Naive thymus-derived CD8-positive, alpha-beta T cell (primary cell): ENCODE results near the gene PACS1. TPM values are rescaled to one million over a fixed set of nuclear protein-coding genes. Genes with fewer than 3 reads are reported as not detected.
"Not testable (repeated sequence)": the region's sequence is repeated elsewhere in the genome, so short reads cannot be mapped to it uniquely, and the experiment has no call there.

Source experiments
- ATAC-seq, 2 donors: fragments of 150-1000 bp; cut with Tn5 transposase in 1 of 2; sonication (Bioruptor Pico), chemical (Tn5 transposase) in 1 of 2; 1 replicate in 1 of 2; 2 replicates in 1 of 2; pipeline ENCODE4 v1.10.0; 2021; ENCODE audit warnings: mild to moderate bottlenecking in 2 of 2, moderate library complexity in 2 of 2
- POLR2A ChIA-PET: fragments of 350-600 bp; sonication (Branson Sonifier 250); formaldehyde crosslinking; loops from one replicate; lab custom pipeline; 2021; ENCODE audit warnings: antibody characterized with exemption; lab: Charles Lee
- DNase-seq, 10 donors: peaks; one replicate each; pipeline versions ENCODE4 v3.0.0 to v3.0.0-alpha.2; 2020 to 2022
- H3K27ac Mint-ChIP-seq, 10 donors: one replicate each; pipeline ENCODE4 v1.8.0; 2020 to 2022; ENCODE audit warnings: mild to moderate bottlenecking in 10 of 10, mixed read lengths in 10 of 10, moderate library complexity in 4 of 10, inconsistent platforms in 1 of 10
- H3K27me3 Mint-ChIP-seq, 5 donors: one replicate each; pipeline ENCODE4 v1.8.0; 2021 to 2022; ENCODE audit warnings: mixed read lengths in 5 of 5
- H3K36me3 Mint-ChIP-seq, 3 donors: one replicate each; pipeline ENCODE4 v1.8.0; 2020 to 2022; ENCODE audit warnings: mixed read lengths in 3 of 3, mild to moderate bottlenecking in 2 of 3, inconsistent platforms in 1 of 3
- H3K4me1 Mint-ChIP-seq, 4 donors: one replicate each; pipeline ENCODE4 v1.8.0; 2021 to 2022; ENCODE audit warnings: mixed read lengths in 4 of 4
- H3K4me3 Mint-ChIP-seq, 10 donors: one replicate each; pipeline ENCODE4 v1.8.0; 2020 to 2022; ENCODE audit warnings: mild to moderate bottlenecking in 10 of 10, mixed read lengths in 10 of 10, moderate library complexity in 6 of 10, inconsistent platforms in 1 of 10
- H3K9me3 Mint-ChIP-seq, 9 donors: one replicate each; pipeline ENCODE4 v1.8.0; 2020 to 2022; ENCODE audit warnings: mixed read lengths in 9 of 9, mild to moderate bottlenecking in 3 of 9, inconsistent platforms in 1 of 9, moderate library complexity in 1 of 9
- polyA plus RNA-seq, 3 donors: library from polyadenylated mRNA; unstranded; fragments of 300-500 nt; fragmentation: Illumina TruSeq; gene quantifications; one replicate each; pipeline ENCODE4 v1.2.3, GENCODE V29; 2021
- total RNA-seq, 8 experiments: library from RNA in 2 of 8; stranded (reverse) in 2 of 8; gene quantifications; one replicate each; pipeline ENCODE4 v1.2.3 and lab custom pipeline; 2021 to 2026

PACS1 gene
- total and polyA plus RNA-seq, 5 experiments from 2014 or later = 35.9 to 317 (median 98.8) TPM

- peaks cover 21 to 55% (median 51%) of the 10 kb centered on the region in 4 donors for H3K4me1 Mint-ChIP-seq
- ATAC-seq = no peak
- H3K4me3 Mint-ChIP-seq = peak overlapping the region in 1 of 10 donors; percentile 48
- no peak for DNase-seq
- H3K27me3 Mint-ChIP-seq = peaks cover 0 to under 1% (median 0%) of the 10 kb centered on the region in 5 donors
- peaks cover 2 to 60% (median 6%) of the 10 kb centered on the region in 3 donors for H3K36me3 Mint-ChIP-seq
- no peaks in the 10 kb centered on the region for H3K9me3 Mint-ChIP-seq
- H3K27ac Mint-ChIP-seq = peak overlapping the region in 3 of 10 donors; percentile 1 to 87 (median 51)
- POLR2A ChIA-PET = no interaction called here
These were observed 204.1 kb downstream of the PACS1 start for GRCh38 chr11:66274219-66274618.

DNA sequence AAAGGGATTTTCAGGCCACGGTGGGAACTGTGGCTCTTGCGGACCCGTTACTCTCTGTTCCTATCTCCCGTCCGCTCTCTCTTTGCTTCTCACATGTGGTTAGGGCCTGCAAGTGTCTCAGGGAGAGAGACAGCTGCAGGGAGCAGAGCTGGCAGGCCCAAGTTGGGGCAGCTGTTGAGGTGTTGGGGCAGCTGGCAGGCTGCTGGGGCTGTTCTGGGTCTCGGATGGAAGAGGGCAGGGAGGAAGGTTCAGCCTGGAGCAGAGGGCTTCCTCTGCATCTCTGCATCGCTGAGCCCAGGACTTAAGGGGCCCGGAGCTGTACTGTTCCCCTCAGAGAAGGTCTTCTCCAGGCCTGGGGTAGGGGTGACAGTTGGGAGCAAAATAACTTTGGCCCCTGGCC is 205.3 kb downstream of the PACS1 start:
- no peaks in the 10 kb centered on the region for H3K9me3 Mint-ChIP-seq
- H3K4me3 Mint-ChIP-seq = no peak overlapping the region
- no peak for ATAC-seq
- DNase-seq = no peak
- peaks cover 2 to 57% (median 3%) of the 10 kb centered on the region in 3 donors for H3K36me3 Mint-ChIP-seq
- POLR2A ChIA-PET = no interaction called here
- H3K27me3 Mint-ChIP-seq = no peaks in the 10 kb centered on the region
- H3K4me1 Mint-ChIP-seq = peaks cover 17 to 51% (median 43%) of the 10 kb centered on the region in 4 donors
- H3K27ac Mint-ChIP-seq = peak overlapping the region in 2 of 10 donors; percentile 37 to 41

DNA sequence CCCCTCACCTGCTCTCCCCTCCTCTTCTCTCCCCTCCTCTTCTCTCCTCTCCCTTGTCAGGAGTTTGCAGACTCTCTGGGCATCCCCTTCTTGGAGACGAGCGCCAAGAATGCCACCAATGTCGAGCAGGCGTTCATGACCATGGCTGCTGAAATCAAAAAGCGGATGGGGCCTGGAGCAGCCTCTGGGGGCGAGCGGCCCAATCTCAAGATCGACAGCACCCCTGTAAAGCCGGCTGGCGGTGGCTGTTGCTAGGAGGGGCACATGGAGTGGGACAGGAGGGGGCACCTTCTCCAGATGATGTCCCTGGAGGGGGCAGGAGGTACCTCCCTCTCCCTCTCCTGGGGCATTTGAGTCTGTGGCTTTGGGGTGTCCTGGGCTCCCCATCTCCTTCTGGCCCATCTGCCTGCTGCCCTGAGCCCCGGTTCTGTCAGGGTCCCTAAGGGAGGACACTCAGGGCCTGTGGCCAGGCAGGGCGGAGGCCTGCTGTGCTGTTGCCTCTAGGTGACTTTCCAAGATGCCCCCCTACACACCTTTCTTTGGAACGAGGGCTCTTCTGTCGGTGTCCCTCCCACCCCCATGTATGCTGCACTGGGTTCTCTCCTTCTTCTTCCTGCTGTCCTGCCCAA is 206.0 kb downstream of the PACS1 start:
- DNase-seq = no peak
- no peak overlapping the region for H3K4me3 Mint-ChIP-seq
- peak overlapping the region in 3 of 10 donors; percentile 37 to 57 (median 40) for H3K27ac Mint-ChIP-seq
- H3K4me1 Mint-ChIP-seq = peaks cover 14 to 45% (median 39%) of the 10 kb centered on the region in 4 donors
- H3K9me3 Mint-ChIP-seq = no peaks in the 10 kb centered on the region
- H3K27me3 Mint-ChIP-seq = peaks cover 0 to 3% (median 0%) of the 10 kb centered on the region in 5 donors
- peaks cover 2 to 52% (median 3%) of the 10 kb centered on the region in 3 donors for H3K36me3 Mint-ChIP-seq
- POLR2A ChIA-PET = no interaction called here
- ATAC-seq = no peak

DNA sequence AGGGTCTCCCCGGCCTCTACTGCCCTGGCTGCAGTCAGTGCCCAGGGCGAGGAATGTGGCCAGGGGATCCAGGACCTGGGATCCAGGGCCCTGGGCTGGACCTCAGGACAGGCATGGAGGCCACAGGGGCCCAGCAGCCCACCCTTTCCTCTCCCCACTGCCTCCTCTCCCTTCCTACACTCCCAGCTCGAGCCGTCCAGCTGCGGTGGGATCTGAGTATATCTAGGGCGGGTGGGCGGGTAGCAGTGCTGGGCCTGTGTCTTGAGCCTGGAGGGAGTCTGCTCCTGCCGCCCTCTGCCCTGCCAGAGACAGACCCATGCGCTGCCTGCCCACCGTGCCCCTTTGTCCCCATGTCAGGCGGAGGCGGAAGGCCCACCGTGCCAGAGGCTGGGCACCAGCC is 206.5 kb downstream of the PACS1 start:
- Mint-ChIP-seq H3K4me3 (peak overlapping the region in 3 of 10 donors; percentile 30 to 42 (median 32)), H3K27ac (peak overlapping the region in 6 of 10 donors; percentile 9 to 86 (median 61)), H3K4me1 (peaks cover 14 to 50% (median 42%) of the 10 kb centered on the region in 4 donors), H3K36me3 (peaks cover 2 to 48% (median 3%) of the 10 kb centered on the region in 3 donors)
- not testable (repeated sequence) for DNase-seq, ATAC-seq, H3K27me3 Mint-ChIP-seq, H3K9me3 Mint-ChIP-seq
- POLR2A ChIA-PET = interaction anchor here (1.5 to 11.2 kb wide), 2 partner anchors 9 to 12 kb away, joined by 5 to 102 read pairs; partner anchors contain the start of genes RAB1B and YIF1A

DNA sequence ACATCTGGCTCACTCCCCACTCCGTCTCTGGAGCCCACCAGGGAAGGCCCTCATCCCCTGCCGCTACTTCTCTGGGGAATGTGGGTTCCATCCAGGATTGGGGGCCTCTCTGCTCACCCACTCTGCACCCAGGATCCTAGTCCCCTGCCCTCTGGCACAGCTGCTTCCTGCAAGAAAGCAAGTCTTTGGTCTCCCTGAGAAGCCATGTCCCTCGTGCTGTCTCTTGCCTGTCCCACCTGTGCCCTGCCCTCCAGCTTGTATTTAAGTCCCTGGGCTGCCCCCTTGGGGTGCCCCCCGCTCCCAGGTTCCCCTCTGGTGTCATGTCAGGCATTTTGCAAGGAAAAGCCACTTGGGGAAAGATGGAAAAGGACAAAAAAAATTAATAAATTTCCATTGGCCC is 207.0 kb downstream of the PACS1 start:
- Mint-ChIP-seq H3K4me1 (peaks cover 16 to 55% (median 41%) of the 10 kb centered on the region in 4 donors), H3K4me3 (peak overlapping the region in 9 of 10 donors; percentile 15 to 69 (median 37)), H3K36me3 (peaks cover 2 to 43% (median 3%) of the 10 kb centered on the region in 3 donors), H3K27ac (peak overlapping the region in 6 of 10 donors; percentile 53 to 86 (median 62))
- not testable (repeated sequence) for H3K27me3 Mint-ChIP-seq, DNase-seq, ATAC-seq, H3K9me3 Mint-ChIP-seq
- POLR2A ChIA-PET = interaction anchor here (1.1 to 11.2 kb wide), 3 partner anchors 9 to 15 kb away, joined by 3 to 102 read pairs (median 5); partner anchors contain the start of genes RAB1B and YIF1A

DNA sequence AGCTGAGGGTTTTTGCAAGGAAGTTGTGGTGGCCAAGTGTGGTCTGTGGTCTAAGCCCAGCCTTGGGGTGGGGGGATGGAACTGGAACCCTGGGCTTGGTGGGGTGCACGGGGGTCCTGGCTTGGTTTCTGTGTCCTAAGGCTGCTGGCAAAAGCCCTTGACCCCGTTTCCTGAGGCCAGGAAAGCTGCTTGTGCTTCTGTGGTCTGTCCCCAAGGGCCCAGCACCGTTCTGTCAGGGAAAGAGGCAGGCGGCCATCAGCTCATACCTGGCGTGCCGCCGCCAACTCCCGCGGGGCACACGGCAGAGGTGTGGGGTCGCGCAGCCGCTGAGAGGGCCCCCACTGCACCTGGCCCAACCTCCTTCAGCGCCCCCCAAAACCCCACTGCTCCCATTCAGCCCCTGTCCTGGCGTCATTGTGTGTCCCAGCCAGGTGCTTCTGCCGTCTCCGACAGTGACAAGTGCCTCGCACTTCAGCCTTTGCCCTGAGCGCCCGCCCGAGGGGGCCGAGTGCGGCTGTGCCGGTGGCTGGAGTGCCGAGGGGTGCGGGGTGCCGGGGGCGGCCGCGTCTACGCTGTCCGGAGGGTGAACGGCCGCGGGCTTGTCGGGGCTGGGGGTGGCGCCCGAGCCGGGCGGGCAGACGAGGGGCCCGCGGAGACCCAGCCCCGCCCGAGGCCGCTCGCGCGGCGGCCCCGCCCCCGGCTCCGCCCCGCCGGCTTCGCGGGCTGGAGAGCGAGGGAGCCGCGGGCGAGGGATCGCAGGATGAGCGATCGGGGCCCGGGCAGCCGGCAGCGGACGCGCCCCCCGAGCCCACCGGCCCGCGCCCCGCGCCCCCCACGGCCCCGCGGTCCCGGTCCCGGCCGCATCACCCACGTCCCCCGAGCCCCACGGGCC is 207.6 kb downstream of the PACS1 start, which contains the start of gene CNIH2:
TSS of gene CNIH2 (plus strand) at position 705 of the 892 bp plus-strand sequence. CDS start 282 bp downstream, outside the sequence.
- H3K4me3 Mint-ChIP-seq = peak within 1 kb of the TSS; percentile 48 to 80 (median 66)
- DNase-seq (peak in 7 of 10 donors; percentile 30 to 66 (median 49)), ATAC-seq (peak; percentile 37 to 50)
- POLR2A ChIA-PET = interaction anchor here (1.1 to 11.2 kb wide), 3 partner anchors 10 to 15 kb away, joined by 3 to 102 read pairs (median 5); partner anchors contain the start of genes RAB1B and YIF1A
- no peaks in the 10 kb centered on the region for H3K9me3 Mint-ChIP-seq
- peak within 1 kb of the TSS in 8 of 10 donors; percentile 62 to 93 (median 78) for H3K27ac Mint-ChIP-seq
- peaks cover 2 to 37% (median 3%) of the 10 kb centered on the region in 3 donors for H3K36me3 Mint-ChIP-seq
- peaks cover 0 to 3% (median 0%) of the 10 kb centered on the region in 5 donors for H3K27me3 Mint-ChIP-seq
- H3K4me1 Mint-ChIP-seq = peaks cover 15 to 57% (median 41%) of the 10 kb centered on the region in 4 donors

- Mint-ChIP-seq H3K9me3 (no peaks in the 10 kb centered on the region), H3K27ac (peak overlapping the region in 8 of 10 donors; percentile 32 to 93 (median 78)), H3K36me3 (peaks cover under 1 to 29% (median 2%) of the 10 kb centered on the region in 3 donors), H3K27me3 (peaks cover 0 to 3% (median 0%) of the 10 kb centered on the region in 5 donors), H3K4me3 (peak overlapping the region; percentile 48 to 80 (median 66)), H3K4me1 (peaks cover 12 to 58% (median 41%) of the 10 kb centered on the region in 4 donors)
- DNase-seq (peak in 2 of 10 donors; percentile 37 to 40), ATAC-seq (peak in 1 of 2 donors; percentile 13)
- POLR2A ChIA-PET = interaction anchor here (0.6 to 11.2 kb wide), 4 partner anchors 9 to 963 kb away, joined by 3 to 102 read pairs (median 4); partner anchors contain the start of genes RAB1B and YIF1A
These were observed 208.5 kb downstream of the PACS1 start for GRCh38 chr11:66278363-66279091.

GRCh38 chr11:66279092-66279734 is 209.1 kb downstream of the PACS1 start:
- Mint-ChIP-seq H3K9me3 (no peaks in the 10 kb centered on the region), H3K27me3 (peaks cover 0 to 3% (median 0%) of the 10 kb centered on the region in 5 donors), H3K4me3 (peak overlapping the region; percentile 22 to 80 (median 60)), H3K4me1 (peaks cover 9 to 53% (median 41%) of the 10 kb centered on the region in 4 donors), H3K36me3 (peaks cover 0 to 23% (median 2%) of the 10 kb centered on the region in 3 donors), H3K27ac (peak overlapping the region in 8 of 10 donors; percentile 69 to 97 (median 78))
- ATAC-seq (no peak), DNase-seq (no peak)
- POLR2A ChIA-PET = interaction anchor here (0.6 to 11.2 kb wide), 4 partner anchors 8 to 964 kb away, joined by 3 to 102 read pairs (median 4); partner anchors contain the start of genes RAB1B and YIF1A

DNA sequence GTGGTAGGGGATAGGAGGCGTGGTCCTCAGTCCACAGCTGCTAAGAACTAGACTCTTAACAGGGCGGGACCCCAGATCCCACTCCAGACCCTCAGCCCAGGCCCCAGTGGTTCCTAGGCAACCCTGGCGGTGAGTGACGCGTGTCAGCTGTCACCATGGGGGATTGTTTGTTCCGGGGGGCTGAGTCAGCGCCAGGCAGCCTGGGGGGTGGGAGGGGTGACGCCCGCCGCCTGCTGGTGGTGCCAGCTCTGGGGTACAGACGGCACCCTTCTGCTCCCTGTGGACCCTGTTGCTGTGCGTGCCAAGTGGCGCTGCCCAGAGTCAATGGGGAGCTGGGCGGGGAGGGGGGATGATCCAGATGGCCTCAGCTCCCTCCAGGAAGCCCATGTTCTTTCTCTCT is 210.4 kb downstream of the PACS1 start:
- Mint-ChIP-seq H3K4me3 (no peak overlapping the region), H3K36me3 (peaks cover 0 to 14% (median 2%) of the 10 kb centered on the region in 3 donors), H3K27ac (peak overlapping the region in 3 of 10 donors; percentile 35 to 97 (median 95)), H3K4me1 (peaks cover 9 to 51% (median 43%) of the 10 kb centered on the region in 4 donors), H3K9me3 (no peaks in the 10 kb centered on the region), H3K27me3 (peaks cover 0 to 3% (median 0%) of the 10 kb centered on the region in 5 donors)
- POLR2A ChIA-PET = interaction anchor here (1.1 to 11.2 kb wide), 2 partner anchors 12 to 37 kb away, joined by 4 to 102 read pairs; partner anchors contain the start of genes CD248 and RAB1B
- ATAC-seq (no peak), DNase-seq (no peak)

DNA sequence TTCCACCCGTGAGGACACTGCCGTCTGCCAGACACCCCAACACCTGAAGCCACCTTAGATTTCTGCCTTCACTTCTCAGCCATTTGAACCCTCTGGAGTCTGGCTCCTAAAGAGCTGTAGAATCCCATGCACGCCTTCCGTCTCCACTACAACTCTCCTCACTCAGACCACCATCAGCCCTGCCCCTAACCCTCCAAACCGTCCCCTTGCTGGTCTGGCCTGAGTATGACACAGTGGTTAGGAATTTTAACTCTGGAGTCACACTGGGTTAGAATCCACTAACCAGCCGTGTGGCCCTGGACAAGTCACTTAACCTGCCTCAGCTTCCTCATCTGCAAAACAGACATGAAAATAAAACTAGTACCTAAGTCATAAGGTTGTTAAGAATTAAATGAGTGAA is 210.9 kb downstream of the PACS1 start:
- peak overlapping the region; percentile 20 to 97 (median 86) for H3K27ac Mint-ChIP-seq
- POLR2A ChIA-PET = interaction anchor here (0.9 to 11.2 kb wide), 3 partner anchors 13 to 36 kb away, joined by 3 to 102 read pairs (median 4); partner anchors contain the start of genes CD248 and RAB1B

More for the DNA sequence above, 210.9 kb downstream of the PACS1 start:
- Mint-ChIP-seq H3K4me1 (peaks cover 9 to 51% (median 46%) of the 10 kb centered on the region in 4 donors), H3K9me3 (no peaks in the 10 kb centered on the region), H3K4me3 (peak overlapping the region in 6 of 10 donors; percentile 13 to 69 (median 40)), H3K27me3 (peaks cover 0 to 3% (median 0%) of the 10 kb centered on the region in 5 donors), H3K36me3 (peaks cover 0 to 10% (median 2%) of the 10 kb centered on the region in 3 donors)
- DNase-seq (no peak), ATAC-seq (no peak)
